Epidermal melanocyte (primary cell): ENCODE results near the gene COX6B2.
"Not testable (repeated sequence)": the region's sequence is repeated elsewhere in the genome, so short reads cannot be mapped to it uniquely, and the experiment has no call there.

ENCODE experiments used
- DNase-seq: peaks from one replicate; pipeline ENCODE4 v3.0.0; 2011; ENCODE audit warnings: low spot score; ENCODE audit not compliant: insufficient read length

COX6B2 gene

DNA sequence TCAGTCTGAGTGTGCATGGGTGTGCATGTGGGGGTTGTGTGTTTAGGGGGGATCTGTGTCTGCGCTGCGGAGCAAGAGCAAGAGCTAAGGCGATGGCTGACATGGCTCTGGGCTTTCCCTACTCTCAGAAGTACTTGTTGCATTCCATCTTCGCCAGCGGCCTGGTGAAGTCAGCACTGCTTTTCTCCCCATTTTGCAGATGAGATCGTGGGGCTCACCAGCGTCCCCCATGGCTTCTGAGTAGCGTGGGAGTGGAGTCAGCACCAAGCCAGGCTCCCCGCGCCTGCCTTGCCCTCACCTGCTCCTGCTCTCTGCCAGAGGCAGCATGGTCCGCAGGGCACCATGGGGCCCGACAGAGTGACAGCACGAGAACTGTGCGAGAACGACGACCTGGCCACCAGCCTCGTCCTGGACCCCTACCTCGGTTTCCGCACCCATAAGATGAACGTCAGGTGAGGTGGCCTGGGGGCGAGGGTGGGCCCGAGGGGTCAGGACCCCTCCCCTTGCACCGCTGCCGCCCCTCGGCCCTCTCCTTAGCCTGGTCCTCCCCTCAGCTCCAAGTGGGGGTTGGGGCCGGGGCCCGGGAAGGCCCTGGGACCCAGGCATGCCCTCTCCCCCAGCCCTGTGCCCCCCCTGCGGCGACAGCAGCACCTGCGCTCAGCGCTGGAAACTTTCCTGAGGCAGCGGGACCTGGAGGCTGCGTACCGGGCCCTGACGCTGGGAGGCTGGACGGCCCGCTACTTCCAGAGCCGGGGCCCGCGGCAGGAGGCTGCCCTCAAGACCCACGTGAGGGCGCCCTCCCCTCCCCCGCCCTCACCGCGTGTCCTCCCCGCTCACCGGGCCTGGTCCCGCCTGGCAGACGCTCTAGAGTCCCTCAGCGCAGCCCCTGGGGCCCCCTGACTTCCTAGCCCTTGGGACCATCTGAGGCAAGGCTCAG is 12.7 kb downstream of the COX6B2 start:
- DNase-seq: no peak

DNA sequence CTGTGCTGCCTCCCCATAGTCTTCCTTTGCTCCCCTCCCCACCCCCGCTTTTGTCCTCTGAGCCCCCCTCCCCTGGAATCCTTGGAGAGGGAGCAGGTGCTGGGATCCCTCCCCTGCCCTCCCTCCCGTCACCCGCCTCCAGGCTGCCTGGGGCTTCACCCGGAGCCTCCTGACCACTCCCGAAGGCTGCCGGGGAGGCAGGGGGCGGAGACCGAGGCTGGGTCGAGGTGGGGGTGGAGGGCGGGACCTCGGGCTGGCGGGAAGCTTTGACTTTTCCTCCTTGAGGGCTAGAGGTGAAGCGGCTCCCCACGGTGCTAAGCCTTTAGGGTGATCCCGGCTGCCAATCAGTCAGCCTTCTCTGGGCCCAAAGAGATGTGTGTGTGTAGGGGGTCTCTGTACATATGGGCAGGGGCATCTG is 13.3 kb downstream of the COX6B2 start:
- DNase-seq: peak; percentile 94

DNA sequence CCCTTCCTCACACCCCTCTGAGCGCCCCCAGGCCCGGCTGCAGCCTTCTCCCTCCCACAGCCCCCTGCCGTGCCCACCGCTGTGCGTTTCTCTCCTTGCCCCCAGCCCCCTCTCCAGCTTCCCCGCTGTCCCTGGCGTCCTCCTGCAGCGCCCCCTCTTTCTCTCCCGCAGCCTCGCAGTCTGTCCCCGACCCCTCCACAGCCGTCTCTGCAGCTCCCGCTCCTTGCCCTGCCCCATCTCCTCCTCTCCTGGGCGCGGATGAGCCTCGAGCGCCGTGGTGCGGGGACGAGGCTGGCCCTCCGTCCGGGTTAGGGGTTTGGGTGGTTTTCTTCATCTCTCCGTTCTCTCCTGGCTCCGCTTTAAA is 13.8 kb downstream of the COX6B2 start:
- no peak for DNase-seq

DNA sequence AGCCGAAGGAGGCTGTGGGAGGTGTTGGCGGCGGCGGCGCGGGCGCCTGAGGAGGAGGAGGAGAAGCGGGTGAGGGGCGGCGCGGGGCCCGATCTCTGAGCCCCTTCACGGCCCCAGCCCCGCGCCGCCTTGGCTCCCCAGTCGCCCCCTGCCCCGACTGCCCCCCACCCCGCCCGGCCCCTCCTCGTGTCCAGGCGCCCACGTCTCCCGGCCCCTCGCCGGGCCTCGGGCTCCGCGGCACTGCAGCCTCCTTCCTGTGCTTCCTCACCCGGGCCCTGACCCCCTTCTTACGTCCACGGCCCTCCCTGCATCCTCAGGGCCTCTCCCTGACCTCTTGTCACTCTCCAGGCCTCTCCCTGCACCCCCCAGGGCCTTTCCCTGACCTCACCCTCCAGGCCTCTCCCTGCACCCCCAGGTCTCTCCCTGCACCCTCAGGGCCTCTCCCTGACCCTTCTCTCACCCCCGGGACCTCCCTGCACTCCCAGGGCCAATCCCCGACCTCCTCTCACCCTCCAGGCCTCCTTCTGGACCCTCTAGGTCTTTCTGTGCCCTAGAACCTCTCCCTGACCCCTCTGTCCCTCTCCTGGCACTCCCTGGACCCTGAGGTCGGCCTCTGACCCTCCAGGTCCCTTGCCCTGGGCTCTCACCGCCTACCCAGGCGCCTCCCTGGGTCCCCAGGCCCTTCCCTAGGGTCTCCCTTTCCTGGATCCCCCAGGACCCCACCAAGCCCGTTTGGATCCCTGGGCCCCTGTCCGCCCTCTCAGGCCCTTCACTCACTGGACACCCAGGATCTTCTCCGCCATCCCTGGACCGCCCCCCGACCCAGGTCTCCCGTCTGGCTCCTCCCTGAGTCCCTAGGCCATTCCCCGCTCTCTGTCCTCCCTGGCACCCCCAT is 14.4 kb downstream of the COX6B2 start:
- DNase-seq: no peak

DNA sequence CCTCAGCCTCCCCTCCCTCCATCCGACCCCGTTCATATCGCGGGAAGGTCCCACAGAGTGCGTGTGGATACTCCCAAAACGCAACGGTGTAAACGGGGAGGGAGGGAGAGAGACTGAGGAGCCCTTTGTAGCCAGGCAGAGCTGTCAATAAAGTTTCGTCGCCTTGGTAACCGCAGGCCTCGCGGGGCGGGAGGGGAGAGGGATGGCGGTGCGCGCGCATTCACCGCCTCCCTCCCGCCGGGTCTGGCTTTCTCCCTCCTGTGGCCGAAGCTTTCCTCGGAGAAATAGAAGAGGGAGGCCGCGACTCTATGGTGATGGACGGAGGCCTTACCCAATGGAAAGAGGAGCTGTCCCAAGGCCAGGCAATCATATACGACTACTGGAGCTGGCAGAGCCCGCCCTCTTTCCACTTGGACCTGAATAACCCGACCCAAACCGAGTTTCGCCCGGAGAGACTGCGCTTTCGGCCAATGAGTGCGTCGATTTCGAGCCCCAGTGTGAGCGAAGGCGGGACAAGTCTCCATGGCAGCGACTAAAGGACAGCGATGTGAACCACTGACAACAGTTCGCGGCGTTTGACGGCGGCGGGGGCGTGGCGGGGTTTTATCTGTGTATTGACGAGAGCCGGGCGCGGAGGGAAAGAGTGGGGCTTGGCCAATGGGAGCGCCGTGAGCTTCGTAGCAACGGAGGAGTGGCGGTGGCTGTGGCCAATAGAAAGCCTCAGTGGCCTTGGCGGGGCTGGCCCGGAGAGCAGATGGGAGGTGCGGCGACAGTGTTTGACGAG is 15.2 kb downstream of the COX6B2 start, which contains the start of gene KMT5C:
TSS of gene KMT5C (plus strand) at position 772 of the 784 bp plus-strand sequence. CDS start 2,061 bp downstream, outside the sequence.
- peak; percentile 98 for DNase-seq

DNA sequence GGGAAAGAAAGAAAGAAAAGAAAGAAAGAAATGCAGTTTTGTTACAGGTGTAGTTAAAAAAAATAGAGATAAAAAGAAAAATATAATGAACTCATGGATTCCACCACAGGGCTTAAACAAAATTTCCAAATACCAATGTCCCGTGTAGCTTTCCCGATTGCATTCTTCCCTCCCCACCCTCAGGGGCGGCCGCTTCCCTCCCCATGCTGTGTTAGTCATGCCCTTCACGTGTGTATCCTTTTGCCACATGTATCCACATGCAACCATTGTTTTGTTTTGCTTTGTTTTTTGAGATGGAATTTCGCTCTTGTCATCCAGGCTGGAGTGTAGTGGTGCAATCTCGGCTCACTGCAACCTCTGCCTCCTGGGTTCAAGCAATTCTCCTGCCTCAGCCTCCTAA is 18.4 kb downstream of the COX6B2 start:
- no peak for DNase-seq

DNA sequence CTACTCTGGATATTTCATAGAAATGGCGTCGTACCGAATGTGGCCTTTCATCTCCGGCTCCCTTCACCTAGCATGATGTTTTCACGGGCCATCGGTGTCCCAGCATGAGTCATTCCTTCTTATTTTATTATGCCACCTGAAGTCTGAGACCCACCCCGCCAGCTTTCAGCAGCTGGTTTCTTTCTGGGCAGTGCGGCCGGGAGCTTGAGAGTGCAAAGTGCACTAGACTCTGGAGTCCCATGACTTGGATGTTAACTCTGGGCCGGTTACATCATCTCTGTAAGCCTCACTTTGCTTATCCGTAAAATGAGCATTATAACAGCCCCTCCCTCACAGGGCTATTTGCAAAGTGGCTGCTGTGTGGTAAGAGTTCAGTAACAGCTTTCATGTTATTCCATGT is 20.6 kb downstream of the COX6B2 start:
- DNase-seq: no peak

DNA sequence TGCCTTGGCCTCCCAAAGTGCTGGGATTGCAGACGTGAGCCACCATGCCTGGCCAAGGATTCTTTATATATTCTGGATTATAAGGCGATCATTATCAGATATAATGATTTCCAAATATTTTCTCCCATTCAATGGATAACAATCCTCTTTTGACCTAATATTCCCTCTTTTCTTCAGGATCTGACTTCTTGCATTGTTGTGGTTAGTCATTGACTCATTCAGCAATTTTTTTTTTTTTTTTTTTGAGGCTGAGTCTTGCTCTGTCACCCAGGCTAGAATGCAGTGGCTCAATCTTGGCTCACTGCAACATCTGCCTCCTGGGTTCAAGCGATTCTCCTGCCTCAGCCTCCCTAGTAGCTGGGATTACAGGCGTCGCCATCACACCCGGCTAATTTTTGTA is 24.7 kb downstream of the COX6B2 start:
- not testable (repeated sequence) for DNase-seq

DNA sequence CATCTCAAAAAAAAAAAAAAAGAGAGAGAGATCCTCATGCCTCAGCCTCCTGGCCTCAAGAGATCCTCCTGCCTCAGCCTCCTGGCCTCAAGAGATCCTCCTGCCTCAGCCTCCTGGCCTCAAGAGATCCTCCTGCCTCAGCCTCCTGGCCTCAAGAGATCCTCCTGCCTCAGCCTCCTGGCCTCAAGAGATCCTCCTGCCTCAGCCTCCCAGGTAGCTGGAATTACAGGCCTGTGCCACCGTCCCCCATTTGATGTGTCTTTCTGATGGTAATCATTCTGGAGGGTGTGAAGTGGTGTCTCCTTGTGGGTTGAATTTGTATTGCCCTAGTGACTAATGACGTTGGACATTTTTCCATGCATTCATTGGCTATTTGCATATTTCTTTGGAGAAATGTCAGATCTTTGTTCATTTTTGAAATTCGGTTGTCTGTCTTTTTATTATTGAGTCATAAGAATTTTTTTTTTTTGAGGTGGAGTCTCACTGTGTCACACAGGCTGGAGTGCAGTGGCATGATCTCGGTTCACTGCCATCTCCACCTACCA is 25.7 kb downstream of the COX6B2 start:
- not testable (repeated sequence) for DNase-seq

DNA sequence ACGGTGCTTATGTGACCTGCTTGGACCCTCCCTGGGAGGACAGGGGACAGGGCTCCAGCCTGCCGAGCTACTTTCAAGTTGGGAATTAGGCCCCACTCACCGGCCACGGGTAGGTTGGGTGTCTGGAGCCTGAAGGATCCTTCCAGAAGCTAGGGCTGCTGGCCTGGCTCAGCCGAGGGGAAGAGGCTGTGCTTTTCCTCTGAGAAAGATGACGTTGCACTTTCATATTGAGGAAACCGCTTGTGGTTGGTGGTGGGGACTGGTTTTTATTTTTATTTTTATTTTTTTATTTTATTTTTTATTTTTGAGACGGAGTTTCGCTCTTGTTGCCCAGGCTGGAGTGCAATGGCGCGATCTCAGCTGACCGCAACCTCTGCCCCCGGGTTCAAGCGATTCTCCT is 29.3 kb downstream of the COX6B2 start, which contains the start of gene TMEM150B:
TSS of gene TMEM150B (minus strand) at position 170 of the 400 bp plus-strand sequence. CDS start 4,305 bp downstream, outside the sequence.
- DNase-seq: no peak

DNA sequence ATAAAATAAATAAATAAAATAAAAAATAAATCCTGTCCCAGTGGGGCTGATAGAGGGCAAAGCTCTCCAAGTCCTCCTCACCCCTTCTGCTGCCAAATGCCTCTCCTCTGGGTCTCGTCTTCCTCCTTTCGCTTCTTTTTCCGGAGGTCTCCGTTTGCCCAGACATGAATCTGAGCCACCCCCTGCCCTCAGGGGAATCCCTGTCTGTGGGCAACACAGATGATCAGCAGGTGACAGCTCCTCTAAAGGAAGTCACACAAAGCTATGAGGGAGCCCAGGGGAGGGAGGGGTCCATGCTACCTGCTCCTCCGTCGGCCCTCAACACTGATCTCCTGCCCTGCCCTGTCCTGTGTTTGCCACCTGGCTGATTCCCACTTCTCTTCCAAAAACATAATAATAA is 29.9 kb downstream of the COX6B2 start:
- DNase-seq: no peak

DNA sequence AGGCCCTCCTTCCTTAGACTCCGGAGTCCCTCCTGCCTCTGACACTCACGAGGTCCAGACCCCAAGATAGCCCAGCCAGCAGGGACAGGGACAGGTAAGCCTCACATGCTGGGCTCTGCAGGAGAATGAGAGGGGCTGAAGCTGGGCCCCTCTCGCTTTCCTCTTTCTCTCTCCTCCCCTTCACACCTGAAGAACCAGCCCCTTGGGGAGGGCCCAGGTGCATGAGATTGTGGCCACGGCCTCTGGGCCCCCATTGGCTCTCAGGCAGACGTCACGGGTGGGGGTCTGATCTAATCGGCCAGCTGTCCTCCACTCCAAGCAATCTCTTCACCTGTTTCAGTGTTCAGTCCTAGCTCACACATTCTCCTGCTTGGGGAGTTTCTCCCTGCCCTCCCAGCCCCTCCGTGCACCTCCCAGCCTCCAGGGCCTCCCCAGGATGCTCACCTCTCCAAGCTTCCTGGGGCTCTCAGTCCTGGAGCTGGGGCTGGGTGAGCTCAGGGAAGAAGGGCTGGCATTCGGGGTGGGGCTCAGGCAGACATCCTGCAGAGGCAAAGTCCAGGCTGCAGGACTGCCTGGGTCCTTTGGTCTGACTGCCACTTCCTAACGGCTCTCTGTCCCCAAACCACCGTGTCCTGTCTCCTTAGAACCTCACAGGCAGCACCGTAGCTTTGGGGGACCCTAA is 32.2 kb downstream of the COX6B2 start:
- no peak for DNase-seq

DNA sequence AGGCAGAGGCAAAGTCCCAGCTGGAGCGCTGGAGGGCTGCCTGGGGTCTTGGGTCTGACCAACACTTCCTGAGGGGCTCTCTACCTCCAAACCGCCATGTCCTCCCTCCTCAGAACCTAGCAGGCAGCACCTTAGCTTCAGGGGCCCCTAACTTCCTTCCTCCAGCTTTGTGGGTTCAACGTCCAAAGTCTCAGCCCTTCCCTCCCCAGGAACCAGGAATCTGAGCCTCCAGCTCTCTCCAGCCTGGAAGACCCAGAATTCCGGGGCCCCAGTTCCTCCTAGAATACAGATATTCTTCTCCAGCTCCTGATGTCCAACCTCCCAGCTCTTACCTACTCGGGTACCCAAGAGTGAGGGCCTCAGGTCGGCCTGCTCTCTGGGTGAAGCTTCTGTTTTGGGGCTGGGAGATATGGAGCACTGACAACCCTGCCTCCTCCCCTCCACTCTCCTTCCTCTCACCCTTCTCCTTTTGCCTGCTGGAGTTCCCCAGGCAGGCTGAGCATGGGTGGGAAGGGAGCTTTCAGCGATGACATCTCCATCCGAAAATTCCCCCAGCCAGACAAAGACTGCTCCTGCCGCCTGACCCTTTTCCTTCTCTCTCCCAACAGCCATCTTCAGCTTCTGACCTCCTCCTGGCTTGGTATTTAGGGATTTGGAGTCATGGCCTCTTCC is 32.9 kb downstream of the COX6B2 start:
- DNase-seq: no peak

DNA sequence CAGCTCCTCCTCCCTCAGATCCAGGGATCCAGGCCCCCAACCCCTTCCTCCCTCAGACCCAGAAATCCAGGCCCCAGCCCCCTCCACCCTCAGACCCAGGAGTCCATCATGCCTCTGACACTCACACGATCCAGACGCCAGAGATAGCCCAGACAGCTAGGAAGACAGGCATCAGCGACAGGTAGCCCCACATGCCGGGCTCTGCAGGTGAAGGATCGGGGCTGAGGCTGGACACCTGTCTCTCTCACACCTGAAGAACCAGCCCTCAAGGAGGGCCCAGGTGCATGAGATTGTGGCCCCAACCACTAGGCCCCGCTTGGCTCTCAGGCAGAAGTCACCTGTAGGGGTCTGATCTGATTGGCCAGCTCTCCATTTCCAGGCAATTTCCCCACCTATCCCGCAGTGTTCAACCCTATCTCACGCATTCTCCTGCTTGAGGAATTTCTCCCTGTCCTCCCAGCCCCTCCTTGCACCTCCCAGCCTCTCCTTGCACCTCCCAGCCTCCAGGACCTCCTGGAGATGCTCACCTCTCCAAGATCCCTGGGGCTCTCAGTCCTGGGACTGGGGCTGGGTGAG is 33.6 kb downstream of the COX6B2 start:
- no peak for DNase-seq

DNA sequence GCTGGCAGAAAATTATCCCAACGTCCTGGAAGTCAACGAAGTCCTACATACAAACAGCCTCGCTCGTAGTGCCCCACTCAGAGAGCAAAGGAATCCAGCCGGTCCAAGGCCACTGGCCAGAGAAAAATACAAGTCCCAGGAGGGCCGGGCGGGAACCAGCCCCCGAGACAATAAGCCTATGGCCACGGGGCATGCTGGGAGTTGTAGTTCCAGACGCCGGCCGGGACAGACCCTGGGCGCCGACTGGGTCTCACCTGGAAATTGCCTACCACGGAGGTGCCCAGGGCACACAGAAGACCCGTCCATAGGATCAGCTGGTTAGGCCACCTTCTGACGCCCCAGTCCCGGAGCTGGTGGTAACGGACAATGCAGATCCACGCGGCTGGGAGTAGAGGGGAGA is 34.7 kb downstream of the COX6B2 start:
- DNase-seq: peak; percentile 83

DNA sequence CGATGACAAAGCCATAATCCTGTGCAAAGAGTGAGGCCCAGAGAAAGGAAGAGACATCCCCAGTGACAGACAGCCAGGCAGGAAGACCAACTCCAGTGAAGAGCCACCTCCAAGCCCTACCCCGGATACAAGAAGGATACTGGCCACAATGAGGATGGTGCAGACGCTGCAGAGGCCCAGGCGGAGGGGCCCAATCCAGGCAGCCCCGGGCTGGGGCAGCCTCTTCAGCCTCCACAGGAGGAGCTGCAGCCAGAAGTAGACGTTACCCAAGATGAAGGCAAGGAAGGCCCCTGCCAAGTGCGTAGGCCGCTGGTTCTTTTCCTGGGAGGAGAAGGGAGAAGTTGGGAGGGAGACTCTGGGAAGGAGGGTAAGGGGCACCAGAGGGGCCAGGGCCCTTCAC is 37.9 kb downstream of the COX6B2 start:
- peak; percentile 8 for DNase-seq

DNA sequence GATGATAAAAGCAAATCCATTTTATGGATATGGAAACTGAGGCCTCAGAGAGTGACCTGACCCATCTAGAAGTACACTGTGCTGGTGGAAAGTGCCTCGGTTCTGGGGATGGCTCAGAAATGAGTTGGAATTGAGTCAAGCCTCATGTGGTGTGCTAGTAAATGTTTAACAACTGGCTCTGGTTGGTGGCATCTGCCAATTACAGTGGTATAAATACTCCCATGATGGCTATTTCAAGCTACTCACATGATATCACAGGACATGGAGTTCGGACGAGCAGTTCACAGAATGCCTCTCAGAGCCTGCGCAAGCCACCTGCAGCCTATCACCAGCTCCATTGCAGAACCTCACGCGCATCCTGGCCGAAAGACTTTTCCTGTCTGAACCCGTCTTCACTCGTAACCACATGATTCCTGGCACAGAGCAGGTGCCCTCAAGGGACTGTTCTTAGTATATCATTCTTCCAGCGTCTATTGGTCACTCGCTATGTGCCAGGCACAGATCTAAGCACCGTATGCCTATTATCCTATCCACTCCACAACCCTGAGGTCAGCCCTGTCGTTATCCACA is 38.5 kb downstream of the COX6B2 start:
- no peak for DNase-seq

DNA sequence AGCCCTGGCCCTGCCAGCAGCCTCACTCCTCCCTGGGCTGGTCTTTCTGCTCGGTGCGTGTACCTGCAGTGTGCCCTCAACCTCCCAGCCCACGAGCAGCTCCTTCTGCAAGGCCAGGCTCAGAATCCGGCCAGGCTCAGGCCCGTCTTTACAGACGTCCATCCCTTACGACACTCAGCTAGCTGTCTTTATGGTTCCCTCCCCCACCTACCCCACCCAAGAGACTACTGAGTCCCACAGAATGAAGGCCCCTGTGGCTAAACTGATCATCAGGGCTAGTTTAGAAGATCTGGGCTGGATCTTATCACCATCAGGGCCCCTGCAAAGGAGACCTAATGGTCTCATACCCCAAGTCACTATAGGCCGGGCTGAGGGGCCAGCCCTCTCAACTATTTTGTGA is 40.1 kb downstream of the COX6B2 start:
- no peak for DNase-seq
